GM10248 (cell line): Measurements from ENCODE around the gene RBL2.

Experiments used
- CTCF ChIA-PET: fragments of 300-600 bp; sonication (Branson Sonifier 250); formaldehyde crosslinking; extraction: SDS; loops from one replicate; lab custom pipeline; 2021; ENCODE audit warnings: antibody characterized with exemption; lab: Yijun Ruan, JAX
- POLR2A ChIA-PET: fragments of 350-650 bp; sonication (Branson Sonifier 250); formaldehyde crosslinking; extraction: SDS; loops from one replicate; lab custom pipeline; 2020; ENCODE audit warnings: antibody characterized with exemption; lab: Yijun Ruan, JAX
- DNase-seq: peaks from one replicate; pipeline ENCODE4 v3.0.0; 2012; ENCODE audit errors: extremely low spot score
- TF ChIP-seq, protein P1 (sequence below): IDR thresholded peaks from 2 replicates; pipeline ENCODE4 v1.5.1; 2012; ENCODE audit warnings: mild to moderate bottlenecking, low read depth; ENCODE audit errors: extremely low read depth, missing control alignments, control extremely low read depth

The RBL2 gene

DNA sequence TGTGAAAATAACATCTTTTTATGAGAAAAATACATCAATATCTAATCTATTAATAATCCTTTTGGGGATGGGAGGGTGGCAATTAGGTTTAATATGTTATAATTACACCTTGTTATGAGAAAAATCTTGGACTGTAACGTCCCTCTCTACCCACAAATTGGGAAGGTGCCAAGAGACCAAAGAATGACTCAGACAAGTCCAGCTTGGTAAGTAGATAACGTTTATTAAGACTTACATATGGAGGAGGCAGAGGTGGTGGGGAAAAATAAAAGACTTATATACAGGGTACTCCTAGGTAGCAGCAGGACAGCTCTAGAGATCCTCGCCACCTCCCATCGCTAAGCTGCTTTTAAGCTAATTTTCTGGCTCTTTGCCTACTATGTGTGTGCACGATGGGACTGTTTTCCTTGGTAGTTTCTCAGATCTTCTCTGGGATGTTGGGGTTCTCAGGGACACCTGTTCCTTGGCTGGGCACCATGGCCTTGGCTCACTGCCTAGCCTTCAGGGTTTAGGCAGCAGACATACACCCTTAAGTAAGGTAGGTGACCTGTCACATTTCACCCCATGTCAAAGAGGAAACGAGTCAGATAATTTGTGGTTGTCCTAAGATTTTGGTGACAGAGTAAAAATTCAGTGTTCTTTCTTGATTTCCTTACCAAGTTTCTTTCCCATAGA is 31.5 kb downstream of the RBL2 start:
- ChIA-PET POLR2A (no interaction called here), CTCF (no interaction called here)
- TF ChIP-seq, protein P1, sequence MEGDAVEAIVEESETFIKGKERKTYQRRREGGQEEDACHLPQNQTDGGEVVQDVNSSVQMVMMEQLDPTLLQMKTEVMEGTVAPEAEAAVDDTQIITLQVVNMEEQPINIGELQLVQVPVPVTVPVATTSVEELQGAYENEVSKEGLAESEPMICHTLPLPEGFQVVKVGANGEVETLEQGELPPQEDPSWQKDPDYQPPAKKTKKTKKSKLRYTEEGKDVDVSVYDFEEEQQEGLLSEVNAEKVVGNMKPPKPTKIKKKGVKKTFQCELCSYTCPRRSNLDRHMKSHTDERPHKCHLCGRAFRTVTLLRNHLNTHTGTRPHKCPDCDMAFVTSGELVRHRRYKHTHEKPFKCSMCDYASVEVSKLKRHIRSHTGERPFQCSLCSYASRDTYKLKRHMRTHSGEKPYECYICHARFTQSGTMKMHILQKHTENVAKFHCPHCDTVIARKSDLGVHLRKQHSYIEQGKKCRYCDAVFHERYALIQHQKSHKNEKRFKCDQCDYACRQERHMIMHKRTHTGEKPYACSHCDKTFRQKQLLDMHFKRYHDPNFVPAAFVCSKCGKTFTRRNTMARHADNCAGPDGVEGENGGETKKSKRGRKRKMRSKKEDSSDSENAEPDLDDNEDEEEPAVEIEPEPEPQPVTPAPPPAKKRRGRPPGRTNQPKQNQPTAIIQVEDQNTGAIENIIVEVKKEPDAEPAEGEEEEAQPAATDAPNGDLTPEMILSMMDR = no peak
- no peak for DNase-seq

DNA sequence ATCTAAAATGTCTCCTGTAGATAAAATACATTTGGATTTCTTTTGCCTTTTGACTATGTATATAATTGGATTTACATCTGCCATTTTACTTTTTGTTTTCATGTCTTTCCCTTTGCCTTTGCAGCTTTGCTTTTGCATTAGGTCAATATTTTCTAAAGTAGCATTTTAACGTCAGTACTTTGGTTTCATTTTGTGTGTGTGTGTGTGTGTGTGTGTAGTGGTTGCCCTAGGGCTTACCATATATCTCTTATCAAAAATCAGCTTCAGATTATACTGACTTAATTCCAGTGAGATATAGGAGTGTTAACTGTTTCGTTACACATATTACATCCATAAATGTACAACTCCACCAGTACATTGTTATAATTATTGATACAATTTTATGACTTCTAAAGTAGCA is 42.6 kb downstream of the RBL2 start:
- TF ChIP-seq, protein P1 = no peak
- no peak for DNase-seq
- POLR2A ChIA-PET = no interaction called here
- CTCF ChIA-PET = no interaction called here

DNA sequence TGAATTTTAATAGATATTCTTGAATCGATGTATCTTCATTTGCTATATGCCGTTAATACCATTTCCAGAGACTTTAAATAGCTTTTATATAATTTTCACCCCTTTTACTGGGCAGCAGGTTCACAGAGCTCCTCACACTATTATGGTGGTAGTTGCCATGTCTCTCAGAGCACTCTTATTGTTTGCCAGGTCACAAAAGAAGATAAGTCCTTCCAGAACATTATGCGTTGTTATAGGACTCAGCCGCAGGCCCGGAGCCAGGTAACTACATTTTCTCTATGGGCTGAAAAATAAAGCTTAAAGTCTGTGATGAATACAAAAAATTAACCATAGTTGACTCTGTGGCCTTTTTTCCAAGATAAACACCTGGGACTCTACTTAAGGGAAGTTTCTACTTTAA is 44.7 kb downstream of the RBL2 start:
- POLR2A ChIA-PET = no interaction called here
- CTCF ChIA-PET = interaction anchor here (2.4 kb wide), 1 partner anchor 11 kb away, joined by 5 read pairs; no protein-coding TSS in a partner anchor
- TF ChIP-seq, protein P1 = no peak
- no peak for DNase-seq

DNA sequence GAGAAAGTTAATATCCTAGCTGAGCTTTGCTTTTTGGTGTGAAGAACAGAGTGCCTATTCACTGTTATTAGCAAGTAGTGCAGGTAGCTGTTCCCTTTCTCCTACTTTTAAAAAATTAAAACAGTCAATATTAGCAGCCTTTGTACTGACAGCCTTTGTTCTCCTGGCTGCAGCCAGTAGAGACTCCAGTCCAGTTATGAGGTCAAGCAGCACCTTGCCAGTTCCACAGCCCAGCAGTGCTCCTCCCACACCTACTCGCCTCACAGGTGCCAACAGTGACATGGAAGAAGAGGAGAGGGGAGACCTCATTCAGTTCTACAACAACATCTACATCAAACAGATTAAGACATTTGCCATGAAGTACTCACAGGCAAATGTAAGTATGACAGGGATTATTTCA is 46.1 kb downstream of the RBL2 start:
- TF ChIP-seq, protein P1 = no peak
- ChIA-PET POLR2A (no interaction called here), CTCF (interaction anchor here (0.7 to 2.4 kb wide), 2 partner anchors 10 to 13 kb away, joined by 3 to 5 read pairs; no protein-coding TSS in a partner anchor)
- DNase-seq = no peak

DNA sequence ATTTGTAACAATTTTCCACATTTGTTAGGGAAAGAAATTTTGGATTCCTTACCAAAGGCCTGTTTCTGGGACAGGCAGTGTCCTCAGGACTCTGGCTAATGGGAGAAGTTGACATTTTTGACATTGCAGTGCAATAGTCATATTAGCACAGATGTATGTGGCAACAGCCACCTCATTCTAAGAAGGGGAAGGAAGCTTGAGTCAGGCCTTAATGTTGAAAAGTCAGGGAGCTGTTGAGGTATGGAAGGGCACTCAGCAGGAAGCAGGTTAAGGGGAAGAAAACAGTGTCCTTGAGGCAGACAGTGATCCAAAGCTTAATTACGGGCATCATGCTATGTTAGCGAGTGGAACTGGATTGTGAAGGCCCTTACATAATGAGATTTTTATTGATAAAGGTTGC is 47.9 kb downstream of the RBL2 start:
- DNase-seq = no peak
- CTCF ChIA-PET = interaction anchor here (1.3 to 1.4 kb wide), 2 partner anchors 13 to 17 kb away, joined by 5 read pairs; no protein-coding TSS in a partner anchor
- POLR2A ChIA-PET = no interaction called here
- TF ChIP-seq, protein P1 = no peak

DNA sequence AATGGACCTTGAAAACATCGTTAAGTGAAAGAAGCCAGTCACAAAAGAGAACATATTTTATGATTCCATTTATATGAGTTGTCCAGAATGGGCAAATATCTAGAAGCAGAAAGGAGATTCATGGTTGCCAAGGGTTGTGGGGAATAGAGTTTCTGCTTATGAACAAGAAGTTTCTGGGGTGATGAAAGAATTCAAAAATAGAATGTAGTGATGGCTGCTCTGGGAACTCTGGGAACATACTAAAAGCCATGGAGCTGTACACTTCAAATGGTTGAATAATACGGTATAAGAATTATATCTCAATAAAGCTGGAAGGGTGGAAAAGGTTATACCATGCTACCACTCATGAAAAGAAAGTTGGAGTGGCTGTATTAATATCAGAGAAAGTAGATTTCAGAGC is 50.3 kb downstream of the RBL2 start:
- ChIA-PET POLR2A (no interaction called here), CTCF (interaction anchor here (1.2 kb wide), 1 partner anchor 26 kb away, joined by 3 read pairs; no protein-coding TSS in a partner anchor)
- DNase-seq = no peak
- TF ChIP-seq, protein P1 = no peak
